PFSK-1 (cell line): ENCODE results near the gene JAG1.

Source experiments
- FOXP2 ChIP-seq: optimal IDR thresholded peaks from 2 replicates; pipeline ENCODE3; 2011; ENCODE audit warnings: borderline replicate concordance, control low read depth, inconsistent platforms; ENCODE audit not compliant: insufficient read depth; ENCODE audit errors: extremely low read length, extremely low read depth
- POLR2AphosphoS5 ChIP-seq: IDR thresholded peaks from 2 replicates; pipeline ENCODE4 v1.6.1; 2012; ENCODE audit warnings: low read depth, mild to moderate bottlenecking, control low read depth, low read length, moderate library complexity
- REST ChIP-seq, 2 experiments: IDR thresholded peaks; 2 replicates each; pipeline versions ENCODE4 v1.6.1 to v1.8.0; 2011 to 2012; ENCODE audit warnings: low read depth in 2 of 2, low read length in 2 of 2, control low read depth in 1 of 2, inconsistent platforms in 1 of 2, mild to moderate bottlenecking in 1 of 2, moderate library complexity in 1 of 2; ENCODE audit not compliant: insufficient read depth in 1 of 2
- SIN3A ChIP-seq: IDR thresholded peaks from 2 replicates; pipeline ENCODE4 v1.6.1; 2012; ENCODE audit warnings: mild to moderate bottlenecking, low read length, moderate library complexity, borderline replicate concordance; ENCODE audit not compliant: insufficient read depth
- TAF1 ChIP-seq: IDR thresholded peaks from 2 replicates; pipeline ENCODE4 v1.6.1; 2012; ENCODE audit warnings: low read length, control low read depth, borderline replicate concordance; ENCODE audit not compliant: insufficient read depth

The JAG1 gene

GRCh38 chr20:10637031-10637559, 36.7 kb downstream of the JAG1 start:
- TF ChIP-seq POLR2AphosphoS5 (no peak), TAF1 (no peak), SIN3A (no peak), REST (IDR thresholded peaks at IDR 0.05; ENCODE audit: insufficient read depth in 1 of 2, low read depth in 2 of 2, low read length in 2 of 2) (0 out of 4 replicates have a peak, but pooled peaks of 1 of the 2 experiments have one; percentile 8), FOXP2 (peak; percentile 20)

- TF ChIP-seq FOXP2 (no peak), REST (IDR thresholded peaks at IDR 0.05; ENCODE audit: insufficient read depth in 1 of 2, low read depth in 2 of 2, low read length in 2 of 2) (no peak), SIN3A (no peak), TAF1 (no peak), POLR2AphosphoS5 (no peak)
Measured at GRCh38 chr20:10636326-10636818, 37.4 kb downstream of the JAG1 start.

GRCh38 chr20:10635476-10636208, 38.2 kb downstream of the JAG1 start:
- TF ChIP-seq REST (IDR thresholded peaks at IDR 0.05; ENCODE audit: insufficient read depth in 1 of 2, low read depth in 2 of 2, low read length in 2 of 2), result no peak
- TF ChIP-seq POLR2AphosphoS5, result no peak
- TF ChIP-seq SIN3A, result no peak
- no peak for TF ChIP-seq TAF1
- TF ChIP-seq FOXP2, result no peak

- TF ChIP-seq TAF1, result no peak
- no peak for TF ChIP-seq REST (IDR thresholded peaks at IDR 0.05; ENCODE audit: insufficient read depth in 1 of 2, low read depth in 2 of 2, low read length in 2 of 2)
- TF ChIP-seq FOXP2, result no peak
- TF ChIP-seq SIN3A, result no peak
- TF ChIP-seq POLR2AphosphoS5, result no peak
Measured at GRCh38 chr20:10634683-10635411, 39.0 kb downstream of the JAG1 start.
